A204.1 (cell line): ENCODE measurements around the gene SOBP.
"Not testable (repeated sequence)": the region's sequence is repeated elsewhere in the genome, so short reads cannot be mapped to it uniquely, and the experiment has no call there.

Experiments used
- FAIRE-seq: peaks from 2 replicates; lab custom pipeline; 2012; peaks lifted over from hg19 to GRCh38; lab: Jason Lieb, UNC

The SOBP gene

GRCh38 chr6:107550906-107551305 lies 61.0 kb downstream of the SOBP start:
- FAIRE-seq = no peak

- FAIRE-seq = not testable (repeated sequence)
Measured at GRCh38 chr6:107553121-107553520, 63.2 kb downstream of the SOBP start.

- no peak for FAIRE-seq
Measured at GRCh38 chr6:107554326-107554725, 64.4 kb downstream of the SOBP start.

GRCh38 chr6:107554918-107555317 lies 65.0 kb downstream of the SOBP start:
- FAIRE-seq = no peak

- FAIRE-seq = no peak
Measured at GRCh38 chr6:107555449-107555848, 65.5 kb downstream of the SOBP start.

- no peak for FAIRE-seq
Measured at GRCh38 chr6:107556082-107556481, 66.2 kb downstream of the SOBP start.

GRCh38 chr6:107557698-107558097 lies 67.8 kb downstream of the SOBP start:
- FAIRE-seq = no peak

- FAIRE-seq = no peak
Measured at GRCh38 chr6:107560657-107561056, 70.7 kb downstream of the SOBP start.

- no peak for FAIRE-seq
Measured at GRCh38 chr6:107561306-107561705, 71.4 kb downstream of the SOBP start.

- FAIRE-seq = no peak
Measured at GRCh38 chr6:107563694-107564588, 74.0 kb downstream of the SOBP start.

- no peak for FAIRE-seq
Measured at GRCh38 chr6:107564589-107564951, 74.7 kb downstream of the SOBP start.

GRCh38 chr6:107565165-107565723 lies 75.3 kb downstream of the SOBP start:
- no peak for FAIRE-seq

- FAIRE-seq = no peak
Measured at GRCh38 chr6:107567643-107568042, 77.7 kb downstream of the SOBP start.

- FAIRE-seq = no peak
Measured at GRCh38 chr6:107569473-107569872, 79.6 kb downstream of the SOBP start.

GRCh38 chr6:107571354-107571753 lies 81.4 kb downstream of the SOBP start:
- no peak for FAIRE-seq

- FAIRE-seq = no peak
Measured at GRCh38 chr6:107572886-107573285, 83.0 kb downstream of the SOBP start.

- no peak for FAIRE-seq
Measured at GRCh38 chr6:107574856-107575255, 84.9 kb downstream of the SOBP start.

- no peak for FAIRE-seq
Measured at GRCh38 chr6:107576852-107577251, 86.9 kb downstream of the SOBP start.

- FAIRE-seq = no peak
Measured at GRCh38 chr6:107578642-107579341, 88.9 kb downstream of the SOBP start.

- no peak for FAIRE-seq
Measured at GRCh38 chr6:107579456-107580056, 89.6 kb downstream of the SOBP start.

GRCh38 chr6:107582086-107582485 lies 92.2 kb downstream of the SOBP start:
- no peak for FAIRE-seq

GRCh38 chr6:107584726-107585125 lies 94.8 kb downstream of the SOBP start:
- FAIRE-seq = no peak
